Panc1 (cell line): Measurements from ENCODE around the gene RASL10A.

Experiments
- TCF7L2 ChIP-seq: IDR thresholded peaks from 2 replicates; pipeline ENCODE4 v1.6.1; 2011; ENCODE audit warnings: mild to moderate bottlenecking, low read depth, low read length, inconsistent platforms
- TF ChIP-seq, protein P1 (sequence below): fragments of 450-650 bp; IDR thresholded peaks from 2 replicates; pipeline ENCODE4 v1.5.1; 2017; ENCODE audit warnings: mild to moderate bottlenecking
- TF ChIP-seq, protein P2 (sequence below), 2 experiments: IDR thresholded peaks; 2 replicates each; pipeline ENCODE4 v1.6.1; 2011 to 2012; ENCODE audit warnings: low read depth in 2 of 2, control low read depth in 1 of 2, low read length in 1 of 2, mild to moderate bottlenecking in 1 of 2, moderate library complexity in 1 of 2; ENCODE audit not compliant: insufficient read depth in 1 of 2

- TF ChIP-seq, protein P1, sequence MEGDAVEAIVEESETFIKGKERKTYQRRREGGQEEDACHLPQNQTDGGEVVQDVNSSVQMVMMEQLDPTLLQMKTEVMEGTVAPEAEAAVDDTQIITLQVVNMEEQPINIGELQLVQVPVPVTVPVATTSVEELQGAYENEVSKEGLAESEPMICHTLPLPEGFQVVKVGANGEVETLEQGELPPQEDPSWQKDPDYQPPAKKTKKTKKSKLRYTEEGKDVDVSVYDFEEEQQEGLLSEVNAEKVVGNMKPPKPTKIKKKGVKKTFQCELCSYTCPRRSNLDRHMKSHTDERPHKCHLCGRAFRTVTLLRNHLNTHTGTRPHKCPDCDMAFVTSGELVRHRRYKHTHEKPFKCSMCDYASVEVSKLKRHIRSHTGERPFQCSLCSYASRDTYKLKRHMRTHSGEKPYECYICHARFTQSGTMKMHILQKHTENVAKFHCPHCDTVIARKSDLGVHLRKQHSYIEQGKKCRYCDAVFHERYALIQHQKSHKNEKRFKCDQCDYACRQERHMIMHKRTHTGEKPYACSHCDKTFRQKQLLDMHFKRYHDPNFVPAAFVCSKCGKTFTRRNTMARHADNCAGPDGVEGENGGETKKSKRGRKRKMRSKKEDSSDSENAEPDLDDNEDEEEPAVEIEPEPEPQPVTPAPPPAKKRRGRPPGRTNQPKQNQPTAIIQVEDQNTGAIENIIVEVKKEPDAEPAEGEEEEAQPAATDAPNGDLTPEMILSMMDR: no peak
- TF ChIP-seq, protein P2, sequence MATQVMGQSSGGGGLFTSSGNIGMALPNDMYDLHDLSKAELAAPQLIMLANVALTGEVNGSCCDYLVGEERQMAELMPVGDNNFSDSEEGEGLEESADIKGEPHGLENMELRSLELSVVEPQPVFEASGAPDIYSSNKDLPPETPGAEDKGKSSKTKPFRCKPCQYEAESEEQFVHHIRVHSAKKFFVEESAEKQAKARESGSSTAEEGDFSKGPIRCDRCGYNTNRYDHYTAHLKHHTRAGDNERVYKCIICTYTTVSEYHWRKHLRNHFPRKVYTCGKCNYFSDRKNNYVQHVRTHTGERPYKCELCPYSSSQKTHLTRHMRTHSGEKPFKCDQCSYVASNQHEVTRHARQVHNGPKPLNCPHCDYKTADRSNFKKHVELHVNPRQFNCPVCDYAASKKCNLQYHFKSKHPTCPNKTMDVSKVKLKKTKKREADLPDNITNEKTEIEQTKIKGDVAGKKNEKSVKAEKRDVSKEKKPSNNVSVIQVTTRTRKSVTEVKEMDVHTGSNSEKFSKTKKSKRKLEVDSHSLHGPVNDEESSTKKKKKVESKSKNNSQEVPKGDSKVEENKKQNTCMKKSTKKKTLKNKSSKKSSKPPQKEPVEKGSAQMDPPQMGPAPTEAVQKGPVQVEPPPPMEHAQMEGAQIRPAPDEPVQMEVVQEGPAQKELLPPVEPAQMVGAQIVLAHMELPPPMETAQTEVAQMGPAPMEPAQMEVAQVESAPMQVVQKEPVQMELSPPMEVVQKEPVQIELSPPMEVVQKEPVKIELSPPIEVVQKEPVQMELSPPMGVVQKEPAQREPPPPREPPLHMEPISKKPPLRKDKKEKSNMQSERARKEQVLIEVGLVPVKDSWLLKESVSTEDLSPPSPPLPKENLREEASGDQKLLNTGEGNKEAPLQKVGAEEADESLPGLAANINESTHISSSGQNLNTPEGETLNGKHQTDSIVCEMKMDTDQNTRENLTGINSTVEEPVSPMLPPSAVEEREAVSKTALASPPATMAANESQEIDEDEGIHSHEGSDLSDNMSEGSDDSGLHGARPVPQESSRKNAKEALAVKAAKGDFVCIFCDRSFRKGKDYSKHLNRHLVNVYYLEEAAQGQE (IDR thresholded peaks at IDR 0.05; ENCODE audit: insufficient read depth in 1 of 2, low read depth in 2 of 2, low read length in 1 of 2): no peak
- TF ChIP-seq TCF7L2: no peak
These were observed 14.1 kb upstream of the RASL10A start for GRCh38 chr22:29329581-29329980.
